Activated T-cell treated with anti-CD3 and anti-CD28 coated beads for 4 hours (primary cell): ENCODE measurements around the gene ARF6.
"Not testable (repeated sequence)": the region's sequence is repeated elsewhere in the genome, so short reads cannot be mapped to it uniquely, and the experiment has no call there.

ENCODE experiments used
- DNase-seq: peaks from one replicate; pipeline ENCODE4 v3.0.0-alpha.2; 2020

Gene ARF6

DNA sequence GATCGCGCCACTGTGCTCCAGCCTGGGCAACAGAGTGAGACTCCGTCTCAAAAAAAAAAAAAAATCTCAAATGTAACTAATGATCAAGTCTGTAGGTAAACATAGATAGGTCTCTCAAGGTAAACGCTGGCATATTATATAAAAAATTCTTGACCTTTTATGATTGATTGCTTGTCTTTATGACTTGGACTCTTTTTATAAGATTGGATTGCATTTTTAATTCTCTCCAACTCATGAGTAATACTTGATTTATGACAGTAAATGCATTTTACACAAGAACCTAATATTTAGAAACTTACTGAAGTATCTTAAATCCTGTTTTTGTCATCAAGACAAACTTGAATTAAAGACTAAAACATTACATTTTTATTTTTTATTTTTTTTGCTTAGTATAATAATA is 16.1 kb downstream of the ARF6 start:
- DNase-seq = no peak

DNA sequence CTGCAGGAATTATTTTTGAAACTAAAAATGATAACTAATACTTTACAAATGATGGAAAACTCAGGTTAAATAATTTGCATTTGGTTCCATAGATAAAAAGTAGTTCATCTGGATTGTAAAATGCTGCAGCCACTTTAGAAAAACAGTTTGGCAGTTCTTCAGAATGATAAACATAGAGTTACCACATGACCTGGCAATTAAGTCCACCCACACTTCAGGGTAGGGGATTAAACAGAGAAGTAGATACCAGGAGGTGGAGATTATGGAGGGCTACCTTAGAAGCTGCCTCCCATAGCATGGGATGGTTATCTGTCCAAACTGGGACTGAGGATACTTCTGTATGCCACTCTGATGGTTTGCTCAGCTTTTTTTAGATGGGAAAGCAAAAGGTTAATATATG is 22.2 kb downstream of the ARF6 start:
- no peak for DNase-seq

DNA sequence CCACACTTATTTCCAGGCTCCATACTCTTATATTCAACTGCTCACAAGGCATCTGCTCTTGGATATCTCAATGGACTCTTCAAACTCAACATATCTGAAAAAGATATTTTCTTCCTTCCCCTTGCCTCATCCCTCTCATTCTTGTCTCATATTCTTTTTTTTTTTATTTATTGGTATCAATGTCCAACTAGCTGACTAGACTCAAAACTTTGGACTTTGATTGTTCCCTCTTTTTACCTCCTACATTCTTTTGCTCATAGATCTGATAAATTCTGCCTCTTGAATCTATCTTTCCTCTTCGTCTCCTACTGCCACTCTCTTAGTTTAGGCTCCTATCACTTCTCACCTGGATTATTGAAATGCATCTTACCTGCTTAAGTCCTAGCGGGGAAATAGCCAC is 25.8 kb downstream of the ARF6 start:
- DNase-seq = no peak

DNA sequence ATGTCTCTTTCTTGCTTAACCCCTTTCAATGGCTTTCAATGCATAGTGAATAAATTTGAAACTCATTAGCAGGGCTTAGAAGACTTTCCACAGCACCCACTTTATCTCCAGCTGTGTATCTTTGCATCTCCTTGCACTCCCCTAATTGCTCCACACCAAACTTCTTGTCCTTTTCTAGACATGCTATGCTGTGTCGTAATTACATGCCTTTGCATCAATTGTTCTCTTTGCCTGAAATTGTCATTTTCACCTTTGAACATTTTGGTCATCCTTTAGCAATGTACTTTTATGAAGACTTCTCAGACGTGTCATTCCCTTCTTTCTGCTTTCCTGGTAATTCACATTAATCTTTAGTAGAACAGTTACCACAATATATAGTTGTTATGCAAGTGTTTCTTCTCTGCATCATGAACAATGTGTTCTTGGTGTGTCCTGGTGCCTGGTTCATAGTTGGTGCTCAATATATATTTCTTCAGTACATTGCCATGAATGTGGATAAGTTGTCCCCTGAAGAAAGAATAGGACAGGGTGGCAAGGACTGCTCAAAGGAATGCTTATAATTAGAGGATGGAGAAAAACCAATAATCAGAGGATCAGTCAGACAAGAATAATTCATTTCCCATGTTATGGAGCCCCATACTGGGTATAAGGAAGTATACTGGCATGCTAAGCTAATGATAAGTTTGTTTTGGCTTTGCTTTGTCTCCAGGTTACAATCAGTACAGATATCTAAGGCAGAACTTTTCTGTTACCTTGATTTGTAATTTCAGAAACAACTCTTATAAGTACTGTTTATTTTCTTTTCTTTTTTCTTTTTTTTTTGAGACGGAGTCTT is 27.2 kb downstream of the ARF6 start:
- DNase-seq = no peak

DNA sequence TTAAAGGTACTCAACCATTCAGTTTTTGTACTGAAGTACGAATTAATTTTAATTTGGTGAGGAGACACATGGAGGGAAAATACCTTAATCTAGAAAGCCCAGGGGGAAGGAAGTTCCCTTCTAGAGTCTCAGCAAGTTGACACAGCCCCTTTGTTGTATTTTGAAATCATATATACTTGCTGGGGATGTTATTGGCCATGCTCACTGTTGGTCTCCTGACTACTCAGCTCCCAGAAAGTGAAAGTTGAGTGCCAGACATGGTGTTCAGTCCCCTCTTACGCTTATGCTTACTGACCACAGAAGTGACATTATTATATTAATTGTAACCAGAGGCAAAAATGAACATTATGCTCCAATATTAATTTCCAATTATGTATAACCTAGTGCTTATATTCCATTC is 28.1 kb downstream of the ARF6 start:
- DNase-seq = no peak

DNA sequence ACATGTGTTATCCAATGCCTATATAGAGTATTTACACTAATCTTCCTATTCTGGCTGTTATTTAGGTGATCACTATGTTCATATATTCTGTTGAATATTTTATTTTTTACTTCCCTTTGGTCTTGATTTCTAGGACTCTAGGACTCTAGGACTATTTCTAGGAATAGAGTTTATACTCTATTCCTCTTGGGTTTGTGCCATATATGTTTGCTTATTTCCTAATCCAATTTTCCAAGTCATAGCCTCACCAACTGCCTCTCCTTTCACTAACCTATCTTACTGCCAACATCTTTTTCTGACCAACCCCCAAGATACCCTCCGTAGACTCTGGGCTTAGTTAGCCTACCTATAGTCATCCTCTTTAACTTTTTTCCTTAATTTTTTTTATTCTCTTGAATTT is 28.5 kb downstream of the ARF6 start:
- no peak for DNase-seq

DNA sequence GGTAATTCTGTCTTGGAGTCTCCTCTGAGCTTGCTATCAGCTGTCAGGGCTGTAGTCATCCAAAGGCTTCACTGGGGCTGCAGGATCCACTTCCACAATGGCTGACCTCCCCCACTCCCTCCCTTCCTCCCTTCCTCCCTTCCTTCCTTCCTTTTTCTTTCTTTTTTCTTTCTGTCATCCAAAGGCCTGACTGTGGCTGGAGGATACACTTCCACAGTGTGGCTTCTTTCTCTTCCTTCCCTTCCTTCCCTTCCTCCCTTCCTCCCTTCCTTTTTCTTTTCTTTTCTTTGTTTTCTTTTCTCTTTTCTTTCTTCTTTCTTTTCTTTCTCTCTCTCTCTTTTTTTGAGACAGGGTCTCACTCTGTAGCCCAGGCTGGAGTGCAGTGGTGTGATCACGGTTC is 30.6 kb downstream of the ARF6 start:
- no peak for DNase-seq

DNA sequence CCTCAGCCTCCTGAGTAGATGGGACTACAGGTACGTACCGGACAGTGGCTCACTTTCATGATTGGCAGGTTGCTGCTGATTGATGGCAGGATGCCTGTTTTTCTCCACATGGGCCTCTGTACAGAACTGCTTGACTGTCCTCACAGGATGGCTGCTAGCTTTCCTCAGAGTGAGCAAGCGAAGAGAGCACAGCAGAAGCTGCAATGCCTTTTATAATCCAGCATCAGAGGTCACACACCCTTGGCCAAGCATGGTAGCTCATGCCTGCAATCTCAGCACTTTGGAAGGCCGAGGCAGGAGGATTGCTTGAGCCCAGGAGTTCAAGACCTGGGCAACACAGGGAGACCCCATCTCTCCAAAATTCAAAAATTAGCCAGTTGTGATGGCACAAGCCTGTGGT is 31.0 kb downstream of the ARF6 start:
- DNase-seq = no peak

DNA sequence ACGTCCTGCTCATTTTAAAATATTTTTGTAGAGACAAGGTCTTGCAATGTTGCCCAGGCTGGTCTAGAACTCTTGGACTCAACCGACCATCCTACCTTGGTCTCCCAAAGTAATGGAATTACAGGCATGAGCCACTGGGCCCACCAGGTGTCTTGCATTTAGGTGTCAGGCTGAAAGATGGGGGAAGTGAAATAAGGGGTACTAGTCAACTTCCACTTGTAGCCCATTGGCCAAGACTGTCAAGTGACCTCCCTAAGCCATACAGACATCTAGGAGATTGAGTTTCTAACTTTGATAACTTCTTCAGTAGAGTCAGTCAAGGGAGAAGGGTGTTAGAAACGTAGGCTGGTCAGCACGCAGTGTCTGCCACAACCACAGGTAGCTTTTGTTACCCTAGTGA is 32.0 kb downstream of the ARF6 start:
- DNase-seq = no peak

DNA sequence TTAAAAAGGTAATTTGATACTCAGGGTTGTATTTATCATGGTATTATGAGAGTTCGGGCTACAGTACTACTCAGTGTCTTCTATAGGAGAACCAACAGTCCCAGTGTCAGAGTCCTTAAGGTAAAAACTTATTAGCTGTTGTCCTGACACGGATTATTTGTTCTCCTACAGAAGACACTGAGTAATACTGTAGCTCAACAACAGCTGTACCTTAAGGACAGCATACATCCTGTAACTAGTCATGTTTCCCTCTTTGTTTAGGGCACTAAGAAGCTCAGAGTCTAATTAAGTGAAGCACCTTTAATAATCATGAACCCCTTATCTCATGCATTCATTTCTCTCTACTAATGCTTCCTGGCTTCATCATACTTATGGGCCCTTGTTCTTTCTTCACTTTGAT is 33.9 kb downstream of the ARF6 start:
- DNase-seq = no peak

DNA sequence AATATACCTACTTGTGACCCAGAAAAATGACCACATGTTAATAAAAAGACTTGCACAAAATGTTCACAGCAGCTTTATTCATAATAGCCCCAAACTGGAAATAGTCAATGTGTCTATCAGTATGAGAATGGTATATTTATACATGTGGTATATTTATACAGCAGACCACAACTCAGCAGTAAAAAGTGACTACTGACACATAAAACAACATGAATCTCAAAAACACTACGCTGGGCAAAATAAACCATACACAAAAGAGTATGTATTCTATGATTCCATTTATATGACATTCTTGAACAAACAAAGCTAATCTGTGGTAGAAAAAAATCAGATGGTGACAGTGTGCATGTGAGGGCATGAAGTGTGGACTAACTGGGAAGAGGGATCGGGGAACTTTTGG is 35.1 kb downstream of the ARF6 start:
- no peak for DNase-seq

DNA sequence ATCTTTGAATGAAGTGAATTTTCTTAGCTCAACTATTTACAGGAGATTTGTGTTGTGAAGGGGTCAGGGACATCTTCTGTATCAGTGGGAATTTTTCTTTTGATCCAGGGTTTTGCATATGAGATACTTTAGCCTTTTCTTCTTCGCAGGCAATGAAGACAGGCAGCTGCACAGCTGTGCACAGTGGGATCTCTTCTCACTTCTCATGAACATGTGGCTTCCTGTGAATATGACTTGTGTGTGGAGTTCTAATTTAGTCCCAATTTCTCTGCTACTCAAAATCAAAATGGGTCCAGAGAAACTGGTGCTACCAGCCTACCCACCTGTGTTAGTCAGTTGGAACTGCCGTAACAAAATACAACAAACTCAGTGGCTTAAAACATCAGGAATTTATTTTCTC is 37.8 kb downstream of the ARF6 start:
- DNase-seq = no peak

DNA sequence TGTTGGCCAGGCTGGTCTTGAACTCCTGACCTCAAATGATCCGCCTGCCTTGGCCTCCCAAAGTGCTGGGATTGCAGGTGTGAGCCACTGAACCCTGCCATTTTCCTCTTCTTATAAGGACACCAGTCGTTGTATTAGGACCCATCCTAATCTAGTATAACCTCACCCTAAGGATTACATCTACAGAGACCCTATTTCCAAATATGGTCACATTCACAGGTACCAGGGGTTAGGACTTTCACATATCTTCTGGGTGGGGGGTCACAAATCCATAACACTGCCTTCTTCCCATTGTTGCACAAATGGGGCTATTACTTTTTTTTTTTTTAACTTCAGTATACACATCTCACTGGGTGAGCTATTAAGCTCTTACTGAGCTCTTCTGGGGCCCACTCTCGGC is 38.6 kb downstream of the ARF6 start:
- DNase-seq = no peak

DNA sequence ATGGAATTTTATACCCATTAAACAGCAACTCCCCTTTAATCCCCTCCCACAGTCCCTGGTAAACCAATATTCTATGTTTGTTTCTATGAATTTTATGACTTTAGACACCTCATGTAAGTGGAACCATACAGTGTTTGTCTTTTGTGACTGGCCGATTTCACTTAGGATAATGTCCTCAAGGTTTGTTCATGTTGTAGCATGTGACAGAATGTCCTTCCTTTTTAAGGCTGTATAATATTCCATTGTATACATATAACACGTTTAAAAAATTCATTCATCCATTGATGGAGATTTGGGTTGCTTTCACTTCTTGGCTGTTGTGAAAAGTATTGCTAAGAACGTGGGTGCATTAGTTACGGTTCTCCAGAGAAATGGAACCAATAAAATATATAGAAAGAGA is 40.2 kb downstream of the ARF6 start:
- no peak for DNase-seq

DNA sequence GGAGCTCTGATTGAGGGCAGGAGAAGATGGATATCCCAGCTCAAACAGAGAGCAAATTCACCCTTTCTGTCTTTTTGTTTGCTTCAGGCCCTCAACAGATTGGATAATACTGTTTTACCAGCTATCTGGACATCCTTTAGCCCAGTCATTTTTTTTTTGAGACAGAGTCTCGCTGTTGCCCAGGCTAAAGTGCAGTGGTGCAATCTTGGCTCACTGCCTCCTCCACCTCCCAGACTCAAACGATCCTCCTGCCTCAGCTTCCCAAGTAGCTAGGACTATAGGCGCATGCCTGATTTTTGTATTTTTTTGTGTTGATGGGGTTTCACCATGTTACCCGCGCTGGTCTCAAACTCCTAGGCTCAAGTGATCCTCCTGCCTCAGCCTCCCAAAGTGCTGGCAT is 40.8 kb downstream of the ARF6 start:
- DNase-seq = no peak

DNA sequence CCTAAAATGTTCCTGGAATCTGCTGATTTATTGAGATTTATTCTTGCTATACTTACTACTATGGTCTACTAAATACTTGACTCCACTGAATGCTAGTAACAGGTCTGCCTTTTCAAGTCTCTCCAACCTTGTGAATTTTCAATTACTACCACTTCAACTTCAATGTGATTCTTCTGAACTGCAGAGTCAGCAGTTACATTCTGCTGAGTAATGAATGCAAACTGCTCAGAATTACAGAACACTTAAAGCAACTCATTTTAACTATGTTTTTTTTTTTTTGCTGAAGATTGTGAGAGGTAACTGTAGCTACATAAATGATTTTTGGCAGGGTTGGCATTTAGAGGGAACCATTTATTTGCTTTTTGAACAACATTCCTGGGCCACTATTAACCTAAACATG is 41.8 kb downstream of the ARF6 start:
- no peak for DNase-seq

DNA sequence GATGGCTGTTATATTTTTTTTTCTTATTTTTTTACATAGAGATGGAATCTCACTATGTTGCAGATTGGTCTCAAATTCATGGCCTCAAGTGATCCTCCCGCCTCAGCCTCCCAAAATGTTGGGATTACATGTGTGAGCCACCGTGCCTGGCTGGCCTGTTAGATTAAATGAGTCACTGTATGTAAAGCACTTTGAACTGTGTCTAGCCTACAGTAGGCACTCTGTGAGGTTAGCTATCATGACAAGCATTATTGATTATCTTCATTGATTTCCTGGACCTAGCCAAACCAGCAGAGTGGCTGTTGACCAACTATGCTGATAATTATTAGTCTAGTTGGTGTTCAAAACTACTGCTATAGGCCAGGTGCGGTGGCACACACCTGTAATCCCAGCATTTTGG is 42.6 kb downstream of the ARF6 start:
- no peak for DNase-seq

DNA sequence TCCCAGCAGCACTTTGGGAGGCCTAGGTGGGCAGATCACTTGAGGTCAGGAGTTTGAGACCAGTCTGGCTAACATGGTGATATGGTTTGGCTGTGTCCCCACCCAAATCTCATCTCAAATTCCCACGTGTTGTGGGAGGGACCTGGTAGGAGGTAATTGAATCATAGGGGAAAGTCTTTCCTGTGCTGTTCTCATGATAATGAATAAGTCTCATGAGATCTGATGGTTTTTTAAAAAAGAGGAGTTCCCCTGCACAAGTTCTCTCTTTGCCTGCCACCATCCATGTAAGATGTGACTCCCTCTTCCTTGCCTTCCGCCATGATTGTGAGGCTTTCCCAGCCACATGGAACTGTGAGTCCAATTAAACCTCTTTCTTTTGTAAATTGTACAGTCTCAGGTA is 43.4 kb downstream of the ARF6 start:
- not testable (repeated sequence) for DNase-seq

DNA sequence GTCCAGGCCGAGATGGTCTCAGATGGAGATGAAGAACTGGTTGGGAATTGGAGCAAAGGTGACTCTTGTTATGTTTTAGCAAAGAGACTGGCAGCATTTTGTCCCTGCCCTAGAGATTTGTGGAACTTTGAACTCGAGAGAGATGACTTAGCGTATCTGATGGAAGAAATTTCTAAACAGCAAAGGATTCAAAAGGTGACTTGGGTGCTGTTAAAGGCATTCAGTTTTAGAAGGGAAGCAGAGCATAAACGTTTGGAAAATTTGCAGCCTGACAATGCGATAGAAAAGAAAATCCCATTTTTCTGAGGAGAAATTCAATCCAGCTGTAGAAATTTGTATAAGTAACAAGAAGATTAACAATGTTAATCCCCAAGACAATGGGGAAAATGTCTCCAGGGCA is 44.0 kb downstream of the ARF6 start:
- DNase-seq = not testable (repeated sequence)

DNA sequence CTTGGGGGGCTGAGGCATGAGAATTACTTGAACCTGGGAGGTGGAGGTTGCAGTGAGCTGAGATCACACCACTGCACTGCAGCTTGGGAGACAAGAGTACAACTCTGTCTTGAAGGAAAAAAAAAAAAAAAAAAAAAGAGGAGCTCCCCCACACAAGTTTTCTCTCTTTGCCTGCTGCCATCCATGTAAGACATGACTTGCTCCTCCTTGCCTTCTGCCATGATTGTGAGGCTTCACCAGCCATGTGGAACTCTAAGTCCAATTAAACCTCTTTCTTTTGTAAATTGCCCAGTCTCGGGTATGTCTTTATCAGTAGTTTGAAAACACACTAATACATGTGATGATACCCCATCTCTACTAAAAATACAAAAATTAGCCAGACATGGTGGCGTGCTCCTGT is 46.3 kb downstream of the ARF6 start:
- DNase-seq = not testable (repeated sequence)

DNA sequence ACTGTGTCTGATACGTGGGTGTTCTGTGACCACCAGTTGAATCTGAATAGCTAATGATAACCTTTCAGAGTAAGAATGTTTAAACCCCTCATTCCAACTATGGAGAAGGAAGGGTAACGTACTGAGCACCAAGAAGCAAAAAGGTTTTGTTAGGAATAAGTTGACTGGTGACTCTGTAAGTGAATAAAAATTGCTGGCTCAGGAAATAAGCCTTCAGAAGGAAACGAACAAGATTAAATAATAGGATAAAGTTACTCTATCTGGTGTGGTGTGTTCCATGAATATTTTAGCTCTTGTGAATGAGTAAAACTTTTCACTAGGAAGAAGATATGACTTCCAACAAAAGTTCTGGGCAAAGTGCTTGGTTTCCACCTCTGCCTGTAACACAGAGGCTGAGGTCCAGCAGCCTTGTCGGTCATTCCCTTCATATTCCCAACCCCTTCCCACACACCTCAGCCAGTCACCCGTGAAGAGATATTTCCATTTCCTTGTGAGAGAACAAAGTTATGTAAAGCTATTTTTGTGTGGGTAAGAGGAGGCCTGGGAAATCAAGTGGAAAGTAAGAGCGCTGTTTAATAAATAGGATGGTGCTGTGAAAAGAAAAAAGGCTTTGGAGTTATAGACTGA is 47.1 kb downstream of the ARF6 start:
- no peak for DNase-seq

DNA sequence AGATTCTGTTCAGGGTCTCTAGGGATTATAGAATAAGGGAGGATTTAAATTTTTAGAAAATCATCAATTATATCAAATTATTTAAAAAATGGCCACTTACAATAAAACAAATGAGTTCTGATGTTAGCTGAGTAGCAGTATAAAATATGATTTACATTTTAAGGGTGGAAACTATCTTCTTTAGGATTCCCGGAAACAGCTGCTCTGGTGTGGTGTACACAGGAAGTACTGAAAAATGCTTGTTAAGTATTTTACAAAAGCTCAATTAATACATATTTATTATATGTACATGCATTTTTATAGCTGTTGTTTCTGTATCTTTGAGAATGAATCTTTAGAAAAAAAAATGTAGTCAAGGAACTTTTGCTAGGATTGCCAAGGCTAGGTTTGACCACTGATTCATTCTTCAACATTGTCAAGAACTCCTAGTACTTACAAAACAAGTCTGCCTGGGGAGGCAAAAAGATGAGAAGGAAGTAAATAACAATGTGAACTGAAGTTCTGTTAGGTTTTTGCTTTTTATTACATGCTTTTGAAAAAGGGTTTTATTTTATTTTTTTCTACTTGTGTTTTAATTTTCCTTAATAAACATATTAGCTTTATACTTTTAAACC is 48.0 kb downstream of the ARF6 start:
- no peak for DNase-seq

DNA sequence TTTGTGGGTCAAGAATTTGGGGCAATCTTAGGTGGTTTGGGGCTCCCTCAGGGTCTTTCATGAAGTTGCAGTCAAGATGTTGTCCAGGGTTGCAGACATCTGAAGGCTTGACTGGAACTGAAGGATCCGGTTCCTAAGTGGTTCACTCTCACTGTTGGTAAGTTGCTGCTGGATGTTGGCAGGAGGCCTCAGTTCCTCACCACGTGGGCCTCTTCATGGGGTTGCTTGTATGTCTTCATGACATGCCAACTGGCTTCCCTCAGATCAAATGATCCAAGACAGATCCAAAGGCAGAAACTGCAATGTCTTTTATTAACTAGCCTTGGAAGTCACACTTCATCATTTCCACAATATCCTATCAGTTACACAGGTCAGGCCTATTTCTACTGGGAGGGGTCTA is 49.2 kb downstream of the ARF6 start:
- DNase-seq = no peak

DNA sequence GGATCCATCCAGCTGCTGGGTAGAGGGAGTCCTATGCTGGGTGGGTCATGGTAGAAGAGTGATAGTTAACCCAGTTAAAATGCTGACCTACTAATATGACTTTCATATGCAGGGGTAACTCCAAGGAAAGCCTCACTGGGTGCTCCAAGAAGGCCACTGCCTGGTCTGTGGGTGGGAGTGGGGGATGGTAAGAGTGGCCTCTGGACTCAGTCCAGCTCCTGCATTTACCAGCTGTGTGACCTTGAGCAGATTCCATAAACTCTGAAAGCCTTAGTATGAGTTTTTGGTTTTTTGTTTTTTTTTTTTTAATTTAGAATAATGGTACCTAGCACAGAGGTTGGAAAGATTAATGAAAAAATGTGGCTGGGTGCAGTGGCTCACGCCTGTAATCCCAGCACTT is 51.6 kb downstream of the ARF6 start:
- DNase-seq = no peak
